ENCODE results near the gene EXOC4.

The EXOC4 gene

GRCh38 chr7:134022286-134022911, 769.5 kb downstream of the EXOC4 start:
- no peak for DNase-seq

- DNase-seq, result no peak
Observed at GRCh38 chr7:134024739-134025138, 771.9 kb downstream of the EXOC4 start.

- no peak for DNase-seq
Observed at GRCh38 chr7:134028853-134029252, 776.0 kb downstream of the EXOC4 start.

GRCh38 chr7:134029743-134030142, 776.9 kb downstream of the EXOC4 start:
- DNase-seq, result no peak

GRCh38 chr7:134030460-134030865, 777.6 kb downstream of the EXOC4 start:
- DNase-seq, result no peak

- no peak for DNase-seq
Observed at GRCh38 chr7:134031835-134032617, 779.1 kb downstream of the EXOC4 start.

GRCh38 chr7:134034652-134035051, 781.8 kb downstream of the EXOC4 start:
- no peak for DNase-seq

- DNase-seq, result no peak
Observed at GRCh38 chr7:134037991-134038390, 785.1 kb downstream of the EXOC4 start.

GRCh38 chr7:134040988-134041387, 788.1 kb downstream of the EXOC4 start:
- no peak for DNase-seq

- DNase-seq, result no peak
Observed at GRCh38 chr7:134041477-134041876, 788.6 kb downstream of the EXOC4 start.

- DNase-seq, result no peak
Observed at GRCh38 chr7:134042307-134042706, 789.4 kb downstream of the EXOC4 start.

- DNase-seq, result no peak
Observed at GRCh38 chr7:134044682-134045081, 791.8 kb downstream of the EXOC4 start.

GRCh38 chr7:134045716-134046115, 792.8 kb downstream of the EXOC4 start:
- no peak for DNase-seq

GRCh38 chr7:134046594-134047128, 793.8 kb downstream of the EXOC4 start:
- no peak for DNase-seq

- no peak for DNase-seq
Observed at GRCh38 chr7:134047675-134048074, 794.8 kb downstream of the EXOC4 start.

- DNase-seq, result no peak
Observed at GRCh38 chr7:134048166-134048565, 795.3 kb downstream of the EXOC4 start.

- DNase-seq, result no peak
Observed at GRCh38 chr7:134051020-134051419, 798.1 kb downstream of the EXOC4 start.

- no peak for DNase-seq
Observed at GRCh38 chr7:134056816-134057215, 803.9 kb downstream of the EXOC4 start.

- no peak for DNase-seq
Observed at GRCh38 chr7:134058521-134058920, 805.6 kb downstream of the EXOC4 start.

GRCh38 chr7:134058980-134059379, 806.1 kb downstream of the EXOC4 start:
- no peak for DNase-seq

- DNase-seq, result no peak
Observed at GRCh38 chr7:134059921-134060320, 807.0 kb downstream of the EXOC4 start.

- no peak for DNase-seq
Observed at GRCh38 chr7:134060874-134061273, 808.0 kb downstream of the EXOC4 start.

GRCh38 chr7:134062460-134062859, 809.6 kb downstream of the EXOC4 start:
- DNase-seq, result no peak

- DNase-seq, result no peak
Observed at GRCh38 chr7:134065415-134065814, 812.5 kb downstream of the EXOC4 start.
